GM12874 (cell line): ENCODE data around the gene POU5F2.

Experiments
- CTCF ChIP-seq: IDR thresholded peaks from 2 replicates; pipeline ENCODE4 v1.5.1; 2011; ENCODE audit warnings: low read depth, mild to moderate bottlenecking, control low read depth, low read length, moderate library complexity; ENCODE audit not compliant: insufficient read depth

The POU5F2 gene

GRCh38 chr5:93756372-93756771 lies 15.0 kb upstream of the POU5F2 start:
- no peak for TF ChIP-seq CTCF

- TF ChIP-seq CTCF = no peak
These were observed 14.3 kb upstream of the POU5F2 start for GRCh38 chr5:93755716-93756115.

GRCh38 chr5:93748875-93749397 lies 7.5 kb upstream of the POU5F2 start:
- no peak for TF ChIP-seq CTCF

GRCh38 chr5:93746406-93747056 lies 5.1 kb upstream of the POU5F2 start:
- TF ChIP-seq CTCF = no peak

- TF ChIP-seq CTCF = no peak
These were observed 5.1 kb downstream of the POU5F2 start for GRCh38 chr5:93736284-93736683.

- no peak for TF ChIP-seq CTCF
These were observed 6.0 kb downstream of the POU5F2 start for GRCh38 chr5:93735378-93735777.

- TF ChIP-seq CTCF = no peak
These were observed 9.4 kb downstream of the POU5F2 start for GRCh38 chr5:93731987-93732386.
